PC-3 (cell line): Measurements from ENCODE around the gene SRSF10. TPM values are rescaled to one million over a fixed set of nuclear protein-coding genes. Genes with fewer than 3 reads are reported as not detected.

Experiments
- ATAC-seq: fragments of 200-7000 bp; cut with Tn5 transposase; 2 replicates; pipeline ENCODE4 v1.9.1; 2020; ENCODE audit warnings: mild to moderate bottlenecking, moderate library complexity
- BruUV-seq: library from RNA; stranded (reverse); fragments of 400-500 nt; replicated peaks from 2 replicates; lab custom pipeline; 2021; lab: Mats Ljungman, UMichigan
- CTCF ChIA-PET: fragments of 300-600 bp; sonication (Branson Sonifier 250); formaldehyde crosslinking; loops from one replicate; lab custom pipeline; 2022; ENCODE audit warnings: antibody characterized with exemption; lab: Charles Lee
- POLR2A ChIA-PET: fragments of 300-600 bp; sonication (Branson Sonifier 250); formaldehyde crosslinking; loops from one replicate; lab custom pipeline; 2022; ENCODE audit warnings: antibody characterized with exemption; ENCODE audit not compliant: unreplicated experiment; lab: Charles Lee
- DNase-seq: peaks from one replicate; pipeline ENCODE4 v3.0.0-alpha.2; 2015
- H2AFZ ChIP-seq: fragments of 300-600 bp; sonication (generic); 2 replicates; pipeline ENCODE4 v1.6.0; 2016; ENCODE audit warnings: antibody characterized with exemption, low read length
- H3F3A ChIP-seq: fragments of 300-600 bp; sonication (generic); one replicate; pipeline ENCODE4 v1.6.0; 2017; ENCODE audit warnings: antibody characterized with exemption, low read length, control low read depth, mild to moderate bottlenecking; ENCODE audit not compliant: unreplicated experiment
- H3K27ac ChIP-seq: fragments of 300-600 bp; sonication (generic); 2 replicates; pipeline ENCODE4 v1.5.1; 2016; ENCODE audit warnings: mild to moderate bottlenecking, low read length
- H3K27me3 ChIP-seq: fragments of 300-600 bp; sonication (generic); 2 replicates; pipeline ENCODE4 v1.6.1; 2016; ENCODE audit warnings: low read length, mixed read lengths
- H3K36me3 ChIP-seq: fragments of 300-600 bp; sonication (generic); 2 replicates; pipeline ENCODE4 v1.6.1; 2016; ENCODE audit warnings: low read depth, mixed run types, low read length, mixed read lengths
- H3K4me1 ChIP-seq: fragments of 300-600 bp; sonication (generic); 2 replicates; pipeline ENCODE4 v1.5.1; 2016; ENCODE audit warnings: low read length; ENCODE audit not compliant: insufficient read depth
- H3K4me2 ChIP-seq: fragments of 300-600 bp; sonication (generic); 2 replicates; pipeline ENCODE4 v1.6.0; 2016; ENCODE audit warnings: low read length
- H3K4me3 ChIP-seq: fragments of 300-600 bp; sonication (generic); 2 replicates; pipeline ENCODE4 v1.5.1; 2016; ENCODE audit warnings: mild to moderate bottlenecking, low read length, mixed read lengths
- H3K79me2 ChIP-seq: fragments of 300-600 bp; sonication (generic); 2 replicates; pipeline ENCODE4 v1.6.1; 2017; ENCODE audit warnings: low read length, mixed read lengths
- H3K9ac ChIP-seq: fragments of 300-600 bp; sonication (generic); 2 replicates; pipeline ENCODE4 v1.6.0; 2016; ENCODE audit warnings: mild to moderate bottlenecking, low read length
- H3K9me2 ChIP-seq: fragments of 300-600 bp; sonication (generic); replicated peaks from 2 replicates; pipeline ENCODE4 v1.6.1; 2016; ENCODE audit warnings: mixed run types, low read length, mixed read lengths
- H3K9me3 ChIP-seq: fragments of 300-600 bp; sonication (generic); 2 replicates; pipeline ENCODE4 v1.6.1; 2016; ENCODE audit warnings: low read length, mixed read lengths
- H4K20me1 ChIP-seq: fragments of 300-600 bp; sonication (generic); 2 replicates; pipeline ENCODE4 v1.6.1; 2016; ENCODE audit warnings: low read length, mixed read lengths
- EZH2 ChIP-seq: fragments of 300-600 bp; sonication (generic); IDR thresholded peaks from one replicate; pipeline ENCODE4 v1.6.1; 2017; ENCODE audit warnings: antibody characterized with exemption, mild to moderate bottlenecking, low read length; ENCODE audit not compliant: unreplicated experiment
- EZH2phosphoT487 ChIP-seq: fragments of 300-600 bp; sonication (generic); IDR thresholded peaks from 2 replicates; pipeline ENCODE4 v1.6.1; 2018; ENCODE audit warnings: mild to moderate bottlenecking, antibody characterized with exemption, low read length, borderline replicate concordance
- intact Hi-C: fragments of 100-400 bp; cut with micrococcal nuclease; formaldehyde crosslinking; loops from 2 replicates; pipeline ENCODE4 v1.9.0; 2023
- total RNA-seq: library from RNA; depleted of rRNA; stranded (reverse); fragments of >200 nt; gene quantifications from 2 replicates; pipeline ENCODE4 v1.2.3, GENCODE V29; 2014
- TF ChIP-seq, protein P1 (sequence below): fragments of 300-600 bp; sonication (generic); conservative IDR thresholded peaks from 2 replicates; pipeline ENCODE4 v1.5.1; 2017; ENCODE audit warnings: antibody characterized with exemption, low read depth, mild to moderate bottlenecking, low read length

Gene SRSF10
- total RNA-seq, 1 experiment from 2014 or later, result 109 TPM

DNA sequence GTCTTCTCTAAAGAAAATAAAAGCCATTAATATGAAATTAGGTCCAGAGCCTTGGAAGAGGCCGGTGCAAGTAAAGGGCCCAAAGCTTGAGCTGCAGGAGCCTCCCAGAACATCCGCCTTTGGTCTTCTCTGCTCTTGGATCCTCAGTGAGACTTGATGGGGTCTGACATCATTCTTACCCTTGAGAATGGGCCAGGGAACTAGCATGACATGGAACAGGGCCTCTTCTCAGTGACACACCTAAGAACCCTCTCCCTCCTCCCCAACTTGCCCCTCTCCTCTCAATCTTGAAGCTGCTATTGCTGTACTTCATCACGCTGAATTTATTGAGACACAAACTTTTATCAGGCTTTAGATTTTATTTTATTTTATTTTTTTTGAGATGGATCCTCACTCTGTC lies 40.3 kb upstream of the SRSF10 start:
- Histone ChIP-seq H3K4me1 (peaks cover 34% of the 10 kb centered on the region), H3K79me2 (no peaks in the 10 kb centered on the region), H3K4me2 (no peak overlapping the region), H3K27me3 (no peaks in the 10 kb centered on the region), H3K4me3 (no peak overlapping the region), H3K36me3 (no peaks in the 10 kb centered on the region), H3K9me3 (no peaks in the 10 kb centered on the region), H3K27ac (no peak overlapping the region), H3F3A (peaks cover 4% of the 10 kb centered on the region), H4K20me1 (no peaks in the 10 kb centered on the region), H3K9ac (no peak overlapping the region), H3K9me2 (no peaks in the 10 kb centered on the region), H2AFZ (no peak overlapping the region)
- intact Hi-C loops, result no loop called here
- no peak for ATAC-seq
- BruUV-seq, result no TSS peak
- ChIA-PET CTCF (no interaction called here), POLR2A (no interaction called here)
- TF ChIP-seq EZH2 (no peak), EZH2phosphoT487 (no peak)
- TF ChIP-seq, protein P1, sequence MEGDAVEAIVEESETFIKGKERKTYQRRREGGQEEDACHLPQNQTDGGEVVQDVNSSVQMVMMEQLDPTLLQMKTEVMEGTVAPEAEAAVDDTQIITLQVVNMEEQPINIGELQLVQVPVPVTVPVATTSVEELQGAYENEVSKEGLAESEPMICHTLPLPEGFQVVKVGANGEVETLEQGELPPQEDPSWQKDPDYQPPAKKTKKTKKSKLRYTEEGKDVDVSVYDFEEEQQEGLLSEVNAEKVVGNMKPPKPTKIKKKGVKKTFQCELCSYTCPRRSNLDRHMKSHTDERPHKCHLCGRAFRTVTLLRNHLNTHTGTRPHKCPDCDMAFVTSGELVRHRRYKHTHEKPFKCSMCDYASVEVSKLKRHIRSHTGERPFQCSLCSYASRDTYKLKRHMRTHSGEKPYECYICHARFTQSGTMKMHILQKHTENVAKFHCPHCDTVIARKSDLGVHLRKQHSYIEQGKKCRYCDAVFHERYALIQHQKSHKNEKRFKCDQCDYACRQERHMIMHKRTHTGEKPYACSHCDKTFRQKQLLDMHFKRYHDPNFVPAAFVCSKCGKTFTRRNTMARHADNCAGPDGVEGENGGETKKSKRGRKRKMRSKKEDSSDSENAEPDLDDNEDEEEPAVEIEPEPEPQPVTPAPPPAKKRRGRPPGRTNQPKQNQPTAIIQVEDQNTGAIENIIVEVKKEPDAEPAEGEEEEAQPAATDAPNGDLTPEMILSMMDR, result no peak
- DNase-seq, result no peak

DNA sequence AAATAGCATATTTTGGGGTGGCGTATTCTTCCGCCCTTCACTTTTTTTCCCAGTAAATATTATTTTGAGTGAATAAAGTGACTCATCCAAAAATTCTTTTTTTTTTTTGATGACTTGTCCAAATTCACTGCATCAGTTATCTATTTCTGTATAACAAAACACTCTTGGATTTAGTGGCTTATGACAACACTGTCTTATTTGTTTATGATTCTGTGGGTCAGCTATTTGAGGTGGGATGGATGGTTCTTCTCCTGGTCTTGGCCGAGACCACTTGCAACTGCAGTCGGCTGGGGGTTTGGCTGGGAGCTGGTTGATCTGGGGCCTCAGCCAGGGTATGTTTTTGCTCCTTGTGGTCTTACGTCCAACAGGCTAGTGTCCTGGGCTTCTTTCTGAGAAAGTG lies 39.9 kb upstream of the SRSF10 start:
- Histone ChIP-seq H3K36me3 (no peaks in the 10 kb centered on the region), H3K27me3 (no peaks in the 10 kb centered on the region), H3K27ac (peak overlapping the region; percentile 96; the same call in 1 of the 2 replicates), H3F3A (peaks cover 4% of the 10 kb centered on the region), H3K9me3 (no peaks in the 10 kb centered on the region), H3K9ac (no peak overlapping the region), H3K4me2 (no peak overlapping the region), H3K79me2 (no peaks in the 10 kb centered on the region), H4K20me1 (no peaks in the 10 kb centered on the region), H3K9me2 (no peaks in the 10 kb centered on the region), H3K4me3 (no peak overlapping the region), H3K4me1 (peaks cover 34% of the 10 kb centered on the region), H2AFZ (no peak overlapping the region)
- ATAC-seq, result no peak
- TF ChIP-seq, protein P1, result no peak
- TF ChIP-seq EZH2phosphoT487 (no peak), EZH2 (no peak)
- no peak for DNase-seq
- intact Hi-C loops, result no loop called here
- ChIA-PET POLR2A (no interaction called here), CTCF (no interaction called here)
- no TSS peak for BruUV-seq
